GM10847 (cell line): Measurements from ENCODE around the gene ANKRD10.

Experiments
- POLR2A ChIP-seq: IDR thresholded peaks from 2 replicates; pipeline ENCODE4 v1.6.1; 2011; ENCODE audit not compliant: insufficient read length; ENCODE audit errors: extremely low read depth

Gene ANKRD10

GRCh38 chr13:110866491-110867170 lies 48.2 kb downstream of the ANKRD10 start:
- no peak for TF ChIP-seq POLR2A

GRCh38 chr13:110863685-110864084 lies 51.2 kb downstream of the ANKRD10 start:
- no peak for TF ChIP-seq POLR2A

- no peak for TF ChIP-seq POLR2A
Measured at GRCh38 chr13:110860983-110861382, 53.9 kb downstream of the ANKRD10 start.

- no peak for TF ChIP-seq POLR2A
Measured at GRCh38 chr13:110856942-110857835, 57.7 kb downstream of the ANKRD10 start.

- TF ChIP-seq POLR2A = no peak
Measured at GRCh38 chr13:110855363-110855762, 59.5 kb downstream of the ANKRD10 start.

- TF ChIP-seq POLR2A = no peak
Measured at GRCh38 chr13:110854866-110855265, 60.0 kb downstream of the ANKRD10 start.

- no peak for TF ChIP-seq POLR2A
Measured at GRCh38 chr13:110853235-110853721, 61.6 kb downstream of the ANKRD10 start.

- no peak for TF ChIP-seq POLR2A
Measured at GRCh38 chr13:110850840-110851239, 64.0 kb downstream of the ANKRD10 start.

- TF ChIP-seq POLR2A = no peak
Measured at GRCh38 chr13:110850006-110850405, 64.9 kb downstream of the ANKRD10 start.

- TF ChIP-seq POLR2A = no peak
Measured at GRCh38 chr13:110845520-110845919, 69.3 kb downstream of the ANKRD10 start.

GRCh38 chr13:110841846-110842245 lies 73.0 kb downstream of the ANKRD10 start:
- no peak for TF ChIP-seq POLR2A

- no peak for TF ChIP-seq POLR2A
Measured at GRCh38 chr13:110841406-110841805, 73.5 kb downstream of the ANKRD10 start.

- TF ChIP-seq POLR2A = no peak
Measured at GRCh38 chr13:110838867-110839538, 75.9 kb downstream of the ANKRD10 start.

- no peak for TF ChIP-seq POLR2A
Measured at GRCh38 chr13:110838116-110838515, 76.8 kb downstream of the ANKRD10 start.

- TF ChIP-seq POLR2A = no peak
Measured at GRCh38 chr13:110836605-110836903, 78.3 kb downstream of the ANKRD10 start.
